GM19397 (cell line): ENCODE data around the gene TTC9.
"Not testable (repeated sequence)": the region's sequence is repeated elsewhere in the genome, so short reads cannot be mapped to it uniquely, and the experiment has no call there.

Source experiments
- ATAC-seq: cut with Tn5 transposase; IDR thresholded peaks from one replicate; pipeline ENCODE4 v1.9.1; 2021; ENCODE audit warnings: mild to moderate bottlenecking, moderate library complexity; ENCODE audit not compliant: unreplicated experiment

Gene TTC9

DNA sequence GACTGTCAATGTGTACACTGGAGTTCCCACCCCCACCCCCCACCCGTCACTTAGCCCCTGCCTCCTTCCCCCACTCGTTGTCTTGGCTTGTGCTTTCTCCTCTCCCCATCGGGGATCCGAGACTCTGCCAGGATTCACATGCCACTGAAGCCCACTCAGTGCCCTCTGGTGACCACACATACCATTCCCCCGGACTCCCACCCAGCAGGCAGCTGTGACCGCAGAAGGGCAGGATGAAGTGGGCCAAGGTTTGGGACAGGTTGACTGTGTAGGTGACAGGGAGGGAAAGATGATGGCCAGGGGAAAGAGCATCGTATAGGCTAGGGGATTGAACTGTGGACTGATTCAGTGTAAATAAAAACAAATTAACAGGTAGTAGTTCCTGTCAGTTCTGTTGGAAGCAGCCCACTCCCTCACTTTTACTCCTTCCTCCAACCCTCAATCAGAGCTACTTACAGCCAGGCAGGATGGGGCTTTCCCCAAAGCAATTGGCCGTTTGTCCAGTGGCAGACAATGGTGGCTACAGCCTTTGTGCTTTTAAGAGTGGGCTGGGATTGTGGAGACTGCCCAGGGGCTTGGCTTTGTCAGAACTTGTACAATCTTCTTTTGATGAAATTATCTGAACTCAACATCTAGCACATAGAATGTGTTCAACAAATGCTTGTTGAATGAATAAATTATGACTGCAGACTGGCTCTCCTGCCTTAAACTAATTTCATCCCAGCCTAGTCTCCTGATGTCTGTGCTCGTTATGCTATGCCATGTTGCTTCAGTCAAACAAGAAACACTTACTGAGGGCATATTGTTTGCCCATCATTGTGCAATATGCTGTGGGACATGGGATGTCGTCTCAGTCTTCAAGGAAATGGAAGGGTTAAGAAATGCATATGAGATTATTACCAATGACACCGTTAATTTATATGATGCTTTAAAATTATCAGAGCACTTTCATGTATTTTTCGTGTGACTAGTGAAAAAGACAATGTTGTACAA is 30.2 kb downstream of the TTC9 start:
- ATAC-seq = no peak

- ATAC-seq = no peak
Measured at GRCh38 chr14:70677341-70677740, 35.6 kb downstream of the TTC9 start.

DNA sequence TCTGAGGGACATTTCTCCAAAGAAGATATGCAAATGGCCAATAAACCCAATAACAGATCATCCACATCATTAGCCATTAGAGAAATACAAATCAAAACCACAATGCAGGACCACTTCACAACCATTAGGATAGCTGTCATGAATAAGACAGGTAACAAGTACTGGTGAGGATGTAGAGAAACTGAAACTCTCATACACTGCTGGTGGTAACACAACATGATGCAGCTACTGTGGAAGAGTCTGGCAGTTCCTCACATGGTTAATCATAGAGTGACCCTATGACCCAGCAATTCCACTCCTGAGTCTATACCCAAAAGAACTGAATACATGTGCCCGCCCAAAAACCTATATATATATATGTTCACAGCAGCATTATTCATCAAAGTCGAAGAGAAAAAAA is 39.0 kb downstream of the TTC9 start:
- no peak for ATAC-seq

DNA sequence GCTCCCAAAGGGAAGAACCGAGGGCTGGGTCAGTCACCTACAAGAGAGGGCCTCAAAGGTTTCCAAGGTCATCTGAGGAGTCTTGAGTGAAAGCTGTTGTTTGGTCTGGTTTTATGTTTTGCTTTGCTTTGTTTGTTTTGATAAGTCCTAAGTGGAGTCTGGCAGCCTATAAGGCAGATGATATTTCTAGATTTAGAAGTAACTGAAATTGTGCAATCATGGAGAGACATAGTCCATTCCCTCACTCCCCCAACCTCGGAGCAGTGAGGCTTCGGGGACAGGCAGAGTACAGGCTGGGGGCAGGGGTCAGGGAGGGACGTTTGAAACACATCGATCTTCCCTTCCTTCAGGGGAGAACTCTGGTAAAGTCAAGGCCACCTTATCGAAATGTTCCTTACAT is 42.3 kb downstream of the TTC9 start:
- ATAC-seq = no peak

GRCh38 chr14:70685474-70686197 is 43.9 kb downstream of the TTC9 start:
- no peak for ATAC-seq

- ATAC-seq = no peak
Measured at GRCh38 chr14:70692210-70692609, 50.5 kb downstream of the TTC9 start.

DNA sequence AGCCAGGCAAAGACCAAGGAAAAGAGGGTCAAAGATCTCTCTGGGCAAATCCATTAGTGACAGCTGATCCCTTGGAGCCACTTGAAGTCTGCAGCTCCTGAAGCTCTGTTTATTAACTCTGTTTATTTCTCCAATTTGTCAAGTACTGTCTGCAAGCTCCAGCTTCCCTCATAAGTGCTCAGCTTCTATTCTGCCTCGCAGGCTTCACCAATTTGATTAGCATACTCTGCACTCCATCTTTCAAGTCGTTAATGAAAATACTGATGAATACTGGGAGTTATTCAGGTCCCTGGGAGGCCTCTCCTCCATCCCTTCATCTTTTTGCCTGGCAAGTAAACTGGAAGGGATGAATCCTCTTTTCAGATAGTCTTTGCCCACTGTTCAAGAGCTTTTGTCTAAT is 54.3 kb downstream of the TTC9 start:
- ATAC-seq = no peak

DNA sequence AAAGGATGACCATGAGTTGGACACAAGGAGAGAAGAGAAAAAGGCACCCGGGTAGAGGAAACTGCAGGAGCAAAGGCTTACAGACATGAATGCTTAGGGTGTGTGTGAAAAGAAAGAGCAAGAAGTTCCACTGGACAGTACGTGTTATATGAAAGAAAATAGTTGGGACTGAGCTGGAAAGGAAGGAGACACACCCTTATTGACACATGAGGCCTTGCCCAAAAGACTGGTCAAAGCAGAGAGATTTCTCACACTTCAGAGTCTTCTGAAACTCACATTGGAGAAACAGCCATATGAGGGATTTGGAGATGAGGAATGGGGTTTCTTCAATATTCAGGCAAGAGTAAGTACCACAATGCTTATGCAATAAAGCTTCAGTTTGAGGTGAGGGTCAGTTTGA is 56.0 kb downstream of the TTC9 start:
- no peak for ATAC-seq

DNA sequence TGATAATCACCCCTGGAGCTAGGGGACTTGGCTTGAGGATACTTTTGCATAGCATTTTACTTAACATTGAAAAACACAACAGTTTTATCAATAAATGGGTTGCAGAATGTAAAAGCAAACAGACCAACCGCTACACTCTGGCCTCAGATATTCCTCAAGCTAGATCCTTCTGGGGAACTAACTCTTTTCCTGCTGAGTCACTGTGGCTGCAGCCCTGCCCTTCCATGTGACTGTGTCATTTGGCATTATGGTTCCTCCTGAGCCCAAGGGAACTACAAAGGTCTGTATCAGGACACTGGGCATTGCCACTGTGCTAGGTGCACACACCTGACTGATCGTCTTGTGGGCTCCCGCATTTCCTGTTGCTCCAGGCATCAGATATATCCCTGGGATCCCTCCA is 56.6 kb downstream of the TTC9 start:
- no peak for ATAC-seq

GRCh38 chr14:70699646-70700045 is 57.9 kb downstream of the TTC9 start:
- ATAC-seq = no peak

DNA sequence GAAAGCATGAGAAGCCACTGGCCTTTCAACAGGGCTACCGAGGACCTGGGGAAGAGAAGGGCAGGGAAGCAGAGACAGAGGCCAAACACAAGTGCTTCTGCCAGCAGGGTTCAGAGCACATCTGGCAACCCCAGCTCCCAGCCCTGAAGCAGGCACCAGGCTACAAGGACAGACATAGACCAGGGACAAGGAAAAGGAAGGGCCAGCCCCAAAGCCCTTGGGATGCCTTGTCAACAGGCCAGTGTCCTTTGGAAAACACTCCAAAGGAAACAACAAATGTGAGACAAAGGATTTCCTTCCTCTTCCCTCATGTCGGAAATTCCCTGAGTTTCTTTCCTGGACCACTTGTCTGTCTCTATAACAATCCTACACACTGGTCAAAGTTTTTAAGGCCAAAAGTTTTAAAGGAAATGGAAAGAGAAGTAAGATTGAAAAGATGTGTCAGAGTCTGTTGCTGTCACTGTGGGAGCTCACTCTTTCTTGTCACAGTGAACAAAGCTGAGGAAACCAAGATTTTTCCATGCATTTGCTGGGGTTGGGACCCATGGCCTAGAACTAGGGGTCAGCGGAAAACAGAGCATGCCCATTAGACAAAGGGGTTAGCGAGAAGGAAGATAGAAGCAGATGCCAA is 59.4 kb downstream of the TTC9 start:
- ATAC-seq = no peak

- ATAC-seq = no peak
Measured at GRCh38 chr14:70701610-70702009, 59.9 kb downstream of the TTC9 start.

GRCh38 chr14:70702161-70702560 is 60.4 kb downstream of the TTC9 start:
- no peak for ATAC-seq

- not testable (repeated sequence) for ATAC-seq
Measured at GRCh38 chr14:70703621-70704168, 62.0 kb downstream of the TTC9 start.

DNA sequence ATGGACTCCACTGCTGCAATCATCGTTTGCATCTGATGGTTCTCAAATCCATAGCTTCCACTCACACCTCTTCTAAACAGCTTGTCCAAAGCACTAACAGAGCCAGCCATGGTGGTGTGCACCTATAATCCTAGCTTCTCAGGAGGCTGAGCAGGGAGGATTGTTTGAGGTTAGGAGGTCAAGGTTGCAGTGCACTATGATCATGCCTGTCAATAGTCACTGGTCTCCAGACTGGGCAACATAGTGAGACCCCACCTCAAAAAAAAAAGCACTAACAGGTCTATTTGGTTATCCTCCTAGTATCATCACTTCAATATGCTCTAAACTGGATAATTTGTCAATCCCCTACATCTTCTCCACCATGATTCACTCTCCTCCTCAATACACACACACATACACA is 63.2 kb downstream of the TTC9 start:
- ATAC-seq = no peak

DNA sequence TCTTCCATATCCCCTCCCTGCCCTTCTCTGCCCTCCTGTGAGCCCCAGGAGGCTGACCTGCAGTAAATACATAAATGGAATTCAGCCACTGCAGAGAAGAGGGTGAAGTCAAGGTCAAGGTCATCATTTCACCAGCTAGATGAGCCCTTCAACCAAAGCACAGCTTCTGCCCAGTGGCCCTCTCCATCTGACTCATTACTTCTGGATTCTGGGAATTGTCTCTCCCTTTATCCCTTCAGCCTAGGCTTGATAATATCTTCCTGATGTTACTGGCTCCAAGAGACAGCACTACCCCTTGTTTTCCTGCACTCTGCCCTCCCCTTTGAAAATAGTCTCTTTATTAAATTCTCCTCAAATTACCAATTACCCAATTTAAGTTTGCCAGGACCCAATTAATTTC is 64.5 kb downstream of the TTC9 start:
- ATAC-seq = no peak

DNA sequence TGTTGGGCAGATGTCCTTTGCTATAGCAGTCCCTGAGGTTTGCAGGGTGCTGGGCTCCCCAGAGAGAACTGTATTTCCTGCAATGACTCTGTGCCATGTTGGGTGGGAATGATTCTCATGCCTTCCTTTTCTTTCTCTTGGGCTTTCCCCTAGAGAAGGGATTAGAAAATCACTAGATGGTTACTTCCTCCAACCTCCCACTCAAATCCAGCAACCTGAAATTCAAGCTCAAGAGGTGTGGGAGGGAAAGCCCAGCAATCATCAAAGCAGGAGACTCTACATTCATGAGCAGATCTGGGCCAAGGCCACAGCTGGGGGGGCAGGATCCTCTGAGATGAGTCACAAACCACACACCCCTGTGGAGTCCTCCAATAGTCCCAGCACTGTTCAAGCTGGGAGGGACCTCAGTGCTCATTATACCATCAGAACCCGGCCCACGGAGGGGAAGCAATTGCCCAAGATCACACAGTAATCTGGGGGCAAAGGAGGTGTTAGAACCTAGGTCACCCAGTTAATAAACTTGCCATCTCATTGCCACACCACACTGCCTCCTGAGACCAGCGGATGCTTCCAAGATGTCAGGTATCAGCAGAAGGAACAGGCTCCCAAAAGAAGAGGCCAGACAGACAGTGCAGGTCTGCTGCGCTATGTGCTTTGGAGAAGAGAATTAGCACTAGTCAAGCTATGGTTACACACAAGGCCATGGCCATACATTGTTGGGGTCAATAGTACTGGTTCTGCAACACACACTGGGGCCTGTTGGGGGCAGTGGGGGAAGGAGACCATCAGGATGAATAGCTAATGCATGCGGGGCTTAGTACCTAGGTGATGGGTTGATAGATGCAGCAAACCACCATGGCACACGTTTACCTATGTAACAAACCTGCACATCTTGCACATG is 65.7 kb downstream of the TTC9 start:
- ATAC-seq = peak; percentile 53

GRCh38 chr14:70708717-70709570 is 67.2 kb downstream of the TTC9 start:
- ATAC-seq = no peak

GRCh38 chr14:70709726-70710382 is 68.1 kb downstream of the TTC9 start:
- no peak for ATAC-seq
